ENCODE data around the gene GALNT10.

Gene GALNT10

GRCh38 chr5:154329519-154330040 lies 139.0 kb downstream of the GALNT10 start:
- H3K9ac ChIP-seq (ENCODE audit: low read length): no peak overlapping the region
- no peak overlapping the region for H3K4me3 ChIP-seq (ENCODE audit: low read depth, low read length)
- H3K27ac ChIP-seq (ENCODE audit: low read depth, low read length): no peak overlapping the region

GRCh38 chr5:154330097-154330667 lies 139.6 kb downstream of the GALNT10 start:
- no peak overlapping the region for H3K27ac ChIP-seq (ENCODE audit: low read depth, low read length)
- no peaks in the 10 kb centered on the region for H3K4me1 ChIP-seq (ENCODE audit: control insufficient read depth, insufficient read depth, low read length)
- H3K4me3 ChIP-seq (ENCODE audit: low read depth, low read length): no peak overlapping the region
- no peaks in the 10 kb centered on the region for H3K27me3 ChIP-seq (ENCODE audit: control insufficient read depth, insufficient read depth, low read length)
- H3K9ac ChIP-seq (ENCODE audit: low read length): no peak overlapping the region
- H3K36me3 ChIP-seq (ENCODE audit: control insufficient read depth, insufficient read depth, low read length): 0 out of 2 replicates have a peak, but pooled peaks cover 3% of the 10 kb centered on the region
- no peaks in the 10 kb centered on the region for H3K9me3 ChIP-seq (ENCODE audit: control insufficient read depth, insufficient read depth, low read depth, low read length)

More at GRCh38 chr5:154329519-154330040, 139.0 kb downstream of the GALNT10 start:
- Histone ChIP-seq H3K36me3 (ENCODE audit: control insufficient read depth, insufficient read depth, low read length) (0 out of 2 replicates have a peak, but pooled peaks cover 3% of the 10 kb centered on the region), H3K9me3 (ENCODE audit: control insufficient read depth, insufficient read depth, low read depth, low read length) (no peaks in the 10 kb centered on the region), H3K4me1 (ENCODE audit: control insufficient read depth, insufficient read depth, low read length) (no peaks in the 10 kb centered on the region), H3K27me3 (ENCODE audit: control insufficient read depth, insufficient read depth, low read length) (no peaks in the 10 kb centered on the region)

GRCh38 chr5:154331232-154331631 lies 140.7 kb downstream of the GALNT10 start:
- Histone ChIP-seq H3K9me3 (ENCODE audit: control insufficient read depth, insufficient read depth, low read depth, low read length) (no peaks in the 10 kb centered on the region), H3K27ac (ENCODE audit: low read depth, low read length) (no peak overlapping the region), H3K4me3 (ENCODE audit: low read depth, low read length) (no peak overlapping the region), H3K36me3 (ENCODE audit: control insufficient read depth, insufficient read depth, low read length) (0 out of 2 replicates have a peak, but pooled peaks cover 3% of the 10 kb centered on the region), H3K9ac (ENCODE audit: low read length) (no peak overlapping the region), H3K27me3 (ENCODE audit: control insufficient read depth, insufficient read depth, low read length) (no peaks in the 10 kb centered on the region), H3K4me1 (ENCODE audit: control insufficient read depth, insufficient read depth, low read length) (no peaks in the 10 kb centered on the region)

GRCh38 chr5:154331924-154332323 lies 141.4 kb downstream of the GALNT10 start:
- no peaks in the 10 kb centered on the region for H3K27me3 ChIP-seq (ENCODE audit: control insufficient read depth, insufficient read depth, low read length)
- H3K36me3 ChIP-seq (ENCODE audit: control insufficient read depth, insufficient read depth, low read length): 0 out of 2 replicates have a peak, but pooled peaks cover 3% of the 10 kb centered on the region
- H3K27ac ChIP-seq (ENCODE audit: low read depth, low read length): no peak overlapping the region
- H3K9ac ChIP-seq (ENCODE audit: low read length): no peak overlapping the region
- no peaks in the 10 kb centered on the region for H3K9me3 ChIP-seq (ENCODE audit: control insufficient read depth, insufficient read depth, low read depth, low read length)
- H3K4me1 ChIP-seq (ENCODE audit: control insufficient read depth, insufficient read depth, low read length): no peaks in the 10 kb centered on the region
- H3K4me3 ChIP-seq (ENCODE audit: low read depth, low read length): no peak overlapping the region

GRCh38 chr5:154332451-154332850 lies 141.9 kb downstream of the GALNT10 start:
- Histone ChIP-seq H3K36me3 (ENCODE audit: control insufficient read depth, insufficient read depth, low read length) (0 out of 2 replicates have a peak, but pooled peaks cover 3% of the 10 kb centered on the region), H3K4me1 (ENCODE audit: control insufficient read depth, insufficient read depth, low read length) (no peaks in the 10 kb centered on the region), H3K4me3 (ENCODE audit: low read depth, low read length) (no peak overlapping the region), H3K27me3 (ENCODE audit: control insufficient read depth, insufficient read depth, low read length) (no peaks in the 10 kb centered on the region), H3K27ac (ENCODE audit: low read depth, low read length) (no peak overlapping the region), H3K9ac (ENCODE audit: low read length) (no peak overlapping the region), H3K9me3 (ENCODE audit: control insufficient read depth, insufficient read depth, low read depth, low read length) (no peaks in the 10 kb centered on the region)

- H3K36me3 ChIP-seq (ENCODE audit: control insufficient read depth, insufficient read depth, low read length): 0 out of 2 replicates have a peak, but pooled peaks cover 3% of the 10 kb centered on the region
- no peaks in the 10 kb centered on the region for H3K9me3 ChIP-seq (ENCODE audit: control insufficient read depth, insufficient read depth, low read depth, low read length)
- H3K4me3 ChIP-seq (ENCODE audit: low read depth, low read length): no peak overlapping the region
- no peaks in the 10 kb centered on the region for H3K4me1 ChIP-seq (ENCODE audit: control insufficient read depth, insufficient read depth, low read length)
- no peaks in the 10 kb centered on the region for H3K27me3 ChIP-seq (ENCODE audit: control insufficient read depth, insufficient read depth, low read length)
- no peak overlapping the region for H3K27ac ChIP-seq (ENCODE audit: low read depth, low read length)
- H3K9ac ChIP-seq (ENCODE audit: low read length): no peak overlapping the region
These were observed 142.5 kb downstream of the GALNT10 start for GRCh38 chr5:154333016-154333415.

- no peak overlapping the region for H3K27ac ChIP-seq (ENCODE audit: low read depth, low read length)
- no peaks in the 10 kb centered on the region for H3K9me3 ChIP-seq (ENCODE audit: control insufficient read depth, insufficient read depth, low read depth, low read length)
These were observed 144.0 kb downstream of the GALNT10 start for GRCh38 chr5:154334406-154335064.

GRCh38 chr5:154335065-154335448 lies 144.5 kb downstream of the GALNT10 start:
- Histone ChIP-seq H3K27me3 (ENCODE audit: control insufficient read depth, insufficient read depth, low read length) (no peaks in the 10 kb centered on the region), H3K9me3 (ENCODE audit: control insufficient read depth, insufficient read depth, low read depth, low read length) (no peaks in the 10 kb centered on the region), H3K36me3 (ENCODE audit: control insufficient read depth, insufficient read depth, low read length) (0 out of 2 replicates have a peak, but pooled peaks cover 3% of the 10 kb centered on the region), H3K9ac (ENCODE audit: low read length) (no peak overlapping the region), H3K27ac (ENCODE audit: low read depth, low read length) (no peak overlapping the region), H3K4me3 (ENCODE audit: low read depth, low read length) (no peak overlapping the region), H3K4me1 (ENCODE audit: control insufficient read depth, insufficient read depth, low read length) (no peaks in the 10 kb centered on the region)

More at GRCh38 chr5:154334406-154335064, 144.0 kb downstream of the GALNT10 start:
- H3K4me1 ChIP-seq (ENCODE audit: control insufficient read depth, insufficient read depth, low read length): no peaks in the 10 kb centered on the region
- no peaks in the 10 kb centered on the region for H3K27me3 ChIP-seq (ENCODE audit: control insufficient read depth, insufficient read depth, low read length)
- H3K4me3 ChIP-seq (ENCODE audit: low read depth, low read length): no peak overlapping the region
- H3K9ac ChIP-seq (ENCODE audit: low read length): no peak overlapping the region
- 0 out of 2 replicates have a peak, but pooled peaks cover 3% of the 10 kb centered on the region for H3K36me3 ChIP-seq (ENCODE audit: control insufficient read depth, insufficient read depth, low read length)

- Histone ChIP-seq H3K9ac (ENCODE audit: low read length) (no peak overlapping the region), H3K4me3 (ENCODE audit: low read depth, low read length) (no peak overlapping the region), H3K27me3 (ENCODE audit: control insufficient read depth, insufficient read depth, low read length) (no peaks in the 10 kb centered on the region), H3K27ac (ENCODE audit: low read depth, low read length) (no peak overlapping the region), H3K4me1 (ENCODE audit: control insufficient read depth, insufficient read depth, low read length) (0 out of 2 replicates have a peak, but pooled peaks cover 4% of the 10 kb centered on the region), H3K36me3 (ENCODE audit: control insufficient read depth, insufficient read depth, low read length) (no peaks in the 10 kb centered on the region), H3K9me3 (ENCODE audit: control insufficient read depth, insufficient read depth, low read depth, low read length) (no peaks in the 10 kb centered on the region)
These were observed 151.1 kb downstream of the GALNT10 start for GRCh38 chr5:154341620-154342019.

GRCh38 chr5:154342211-154342610 lies 151.7 kb downstream of the GALNT10 start:
- no peak overlapping the region for H3K9ac ChIP-seq (ENCODE audit: low read length)
- H3K4me3 ChIP-seq (ENCODE audit: low read depth, low read length): no peak overlapping the region
- no peak overlapping the region for H3K27ac ChIP-seq (ENCODE audit: low read depth, low read length)
- 0 out of 2 replicates have a peak, but pooled peaks cover 4% of the 10 kb centered on the region for H3K4me1 ChIP-seq (ENCODE audit: control insufficient read depth, insufficient read depth, low read length)
- no peaks in the 10 kb centered on the region for H3K36me3 ChIP-seq (ENCODE audit: control insufficient read depth, insufficient read depth, low read length)
- H3K9me3 ChIP-seq (ENCODE audit: control insufficient read depth, insufficient read depth, low read depth, low read length): no peaks in the 10 kb centered on the region
- H3K27me3 ChIP-seq (ENCODE audit: control insufficient read depth, insufficient read depth, low read length): no peaks in the 10 kb centered on the region

- Histone ChIP-seq H3K9me3 (ENCODE audit: control insufficient read depth, insufficient read depth, low read depth, low read length) (no peaks in the 10 kb centered on the region), H3K36me3 (ENCODE audit: control insufficient read depth, insufficient read depth, low read length) (no peaks in the 10 kb centered on the region), H3K27ac (ENCODE audit: low read depth, low read length) (no peak overlapping the region), H3K27me3 (ENCODE audit: control insufficient read depth, insufficient read depth, low read length) (no peaks in the 10 kb centered on the region), H3K4me1 (ENCODE audit: control insufficient read depth, insufficient read depth, low read length) (0 out of 2 replicates have a peak, but pooled peaks cover 4% of the 10 kb centered on the region), H3K4me3 (ENCODE audit: low read depth, low read length) (no peak overlapping the region), H3K9ac (ENCODE audit: low read length) (no peak overlapping the region)
These were observed 152.4 kb downstream of the GALNT10 start for GRCh38 chr5:154342963-154343362.
